ENCODE data around the gene SLC35F4. TPM values are rescaled to one million over a fixed set of nuclear protein-coding genes. Genes with fewer than 3 reads are reported as not detected.

SLC35F4 gene
- total and polyA plus RNA-seq, 5 donors from 2014 or later, result not detected

- Histone ChIP-seq H3K4me1 (ENCODE audit: control insufficient read depth, insufficient read depth, low read length, poor library complexity, severe bottlenecking) (no peaks in the 10 kb centered on the region), H3K27me3 (ENCODE audit: control insufficient read depth, insufficient read depth, low read length) (no peaks in the 10 kb centered on the region), H3K27ac (ENCODE audit: insufficient read depth, low read length, poor library complexity, severe bottlenecking) (no peak overlapping the region), H3K4me3 (ENCODE audit: low read depth, low read length) (no peak overlapping the region), H3K9me3 (ENCODE audit: control insufficient read depth in 2 of 2, low read length in 2 of 2) (no peaks in the 10 kb centered on the region), H3K36me3 (ENCODE audit: control insufficient read depth, insufficient read depth, low read length) (no peaks in the 10 kb centered on the region)
- peaks cover 0 to 6% (median 0%) of the 10 kb centered on the region in 7 donors for H3K9me3 Mint-ChIP-seq
- H3K27me3 Mint-ChIP-seq, result no peaks in the 10 kb centered on the region
- ATAC-seq (ENCODE audit: low read depth in 2 of 2) (no peak), DNase-seq (no peak)
- no peak overlapping the region for H3K4me3 Mint-ChIP-seq
- no peaks in the 10 kb centered on the region for H3K36me3 Mint-ChIP-seq
- H3K27ac Mint-ChIP-seq, result no peak overlapping the region
- H3K4me1 Mint-ChIP-seq, result no peaks in the 10 kb centered on the region
Observed at GRCh38 chr14:57641776-57642175, 224.1 kb downstream of the SLC35F4 start.

GRCh38 chr14:57640036-57640435, 225.9 kb downstream of the SLC35F4 start:
- Histone ChIP-seq H3K27me3 (ENCODE audit: control insufficient read depth, insufficient read depth, low read length) (no peaks in the 10 kb centered on the region), H3K4me3 (ENCODE audit: low read depth, low read length) (no peak overlapping the region), H3K4me1 (ENCODE audit: control insufficient read depth, insufficient read depth, low read length, poor library complexity, severe bottlenecking) (no peaks in the 10 kb centered on the region), H3K9me3 (ENCODE audit: control insufficient read depth in 2 of 2, low read length in 2 of 2) (no peaks in the 10 kb centered on the region), H3K27ac (ENCODE audit: insufficient read depth, low read length, poor library complexity, severe bottlenecking) (no peak overlapping the region), H3K36me3 (ENCODE audit: control insufficient read depth, insufficient read depth, low read length) (no peaks in the 10 kb centered on the region)
- Mint-ChIP-seq H3K4me1 (no peaks in the 10 kb centered on the region), H3K4me3 (no peak overlapping the region), H3K27me3 (no peaks in the 10 kb centered on the region), H3K9me3 (no peaks in the 10 kb centered on the region), H3K36me3 (no peaks in the 10 kb centered on the region), H3K27ac (no peak overlapping the region)
- ATAC-seq (ENCODE audit: low read depth in 2 of 2) (no peak), DNase-seq (no peak)

GRCh38 chr14:57637901-57638300, 228.0 kb downstream of the SLC35F4 start:
- no peak overlapping the region for H3K4me3 Mint-ChIP-seq
- no peaks in the 10 kb centered on the region for H3K4me1 Mint-ChIP-seq
- DNase-seq (no peak), ATAC-seq (ENCODE audit: low read depth in 2 of 2) (no peak)
- Histone ChIP-seq H3K4me3 (ENCODE audit: low read depth, low read length) (no peak overlapping the region), H3K27me3 (ENCODE audit: control insufficient read depth, insufficient read depth, low read length) (no peaks in the 10 kb centered on the region), H3K36me3 (ENCODE audit: control insufficient read depth, insufficient read depth, low read length) (no peaks in the 10 kb centered on the region), H3K27ac (ENCODE audit: insufficient read depth, low read length, poor library complexity, severe bottlenecking) (no peak overlapping the region), H3K9me3 (ENCODE audit: control insufficient read depth in 2 of 2, low read length in 2 of 2) (no peaks in the 10 kb centered on the region), H3K4me1 (ENCODE audit: control insufficient read depth, insufficient read depth, low read length, poor library complexity, severe bottlenecking) (no peaks in the 10 kb centered on the region)
- H3K36me3 Mint-ChIP-seq, result no peaks in the 10 kb centered on the region
- peaks cover 0 to 8% (median 0%) of the 10 kb centered on the region in 7 donors for H3K9me3 Mint-ChIP-seq
- no peaks in the 10 kb centered on the region for H3K27me3 Mint-ChIP-seq
- no peak overlapping the region for H3K27ac Mint-ChIP-seq

GRCh38 chr14:57634335-57634734, 231.6 kb downstream of the SLC35F4 start:
- H3K4me3 ChIP-seq (ENCODE audit: low read depth, low read length), result no peak overlapping the region
- ATAC-seq (ENCODE audit: low read depth in 2 of 2) (no peak), DNase-seq (no peak)
- Mint-ChIP-seq H3K27ac (no peak overlapping the region), H3K4me1 (no peaks in the 10 kb centered on the region), H3K4me3 (no peak overlapping the region), H3K27me3 (no peaks in the 10 kb centered on the region), H3K9me3 (peaks cover 0 to 8% (median 2%) of the 10 kb centered on the region in 7 donors), H3K36me3 (no peaks in the 10 kb centered on the region)
- H3K27ac ChIP-seq (ENCODE audit: insufficient read depth, low read length, poor library complexity, severe bottlenecking), result no peak overlapping the region
- H3K27me3 ChIP-seq (ENCODE audit: control insufficient read depth, insufficient read depth, low read length), result no peaks in the 10 kb centered on the region
- no peaks in the 10 kb centered on the region for H3K9me3 ChIP-seq (ENCODE audit: control insufficient read depth in 2 of 2, low read length in 2 of 2)
- H3K36me3 ChIP-seq (ENCODE audit: control insufficient read depth, insufficient read depth, low read length), result no peaks in the 10 kb centered on the region
- no peaks in the 10 kb centered on the region for H3K4me1 ChIP-seq (ENCODE audit: control insufficient read depth, insufficient read depth, low read length, poor library complexity, severe bottlenecking)

- no peak overlapping the region for H3K4me3 Mint-ChIP-seq
- Histone ChIP-seq H3K27ac (ENCODE audit: insufficient read depth, low read length, poor library complexity, severe bottlenecking) (no peak overlapping the region), H3K9me3 (ENCODE audit: control insufficient read depth in 2 of 2, low read length in 2 of 2) (no peaks in the 10 kb centered on the region), H3K36me3 (ENCODE audit: control insufficient read depth, insufficient read depth, low read length) (no peaks in the 10 kb centered on the region), H3K27me3 (ENCODE audit: control insufficient read depth, insufficient read depth, low read length) (no peaks in the 10 kb centered on the region), H3K4me3 (ENCODE audit: low read depth, low read length) (no peak overlapping the region), H3K4me1 (ENCODE audit: control insufficient read depth, insufficient read depth, low read length, poor library complexity, severe bottlenecking) (no peaks in the 10 kb centered on the region)
- H3K27ac Mint-ChIP-seq, result no peak overlapping the region
- peaks cover 0 to 8% (median 2%) of the 10 kb centered on the region in 7 donors for H3K9me3 Mint-ChIP-seq
- ATAC-seq (ENCODE audit: low read depth in 2 of 2), result no peak
- no peaks in the 10 kb centered on the region for H3K27me3 Mint-ChIP-seq
- no peaks in the 10 kb centered on the region for H3K4me1 Mint-ChIP-seq
- H3K36me3 Mint-ChIP-seq, result no peaks in the 10 kb centered on the region
- no peak for DNase-seq
Observed at GRCh38 chr14:57632649-57633048, 233.2 kb downstream of the SLC35F4 start.

- H3K4me3 ChIP-seq (ENCODE audit: low read depth, low read length), result no peak overlapping the region
Observed at GRCh38 chr14:57617510-57617909, 248.4 kb downstream of the SLC35F4 start.

GRCh38 chr14:57612946-57613345, 252.9 kb downstream of the SLC35F4 start:
- no peaks in the 10 kb centered on the region for H3K36me3 Mint-ChIP-seq
- H3K9me3 Mint-ChIP-seq, result peaks cover 0 to 3% (median 1%) of the 10 kb centered on the region in 7 donors
- no peak for ATAC-seq (ENCODE audit: low read depth in 2 of 2)
- H3K4me1 Mint-ChIP-seq, result no peaks in the 10 kb centered on the region
- no peaks in the 10 kb centered on the region for H3K4me1 ChIP-seq (ENCODE audit: control insufficient read depth, insufficient read depth, low read length, poor library complexity, severe bottlenecking)
- no peak overlapping the region for H3K4me3 ChIP-seq (ENCODE audit: low read depth, low read length)
- H3K27ac Mint-ChIP-seq, result no peak overlapping the region
- no peak for DNase-seq
- peaks cover 6% of the 10 kb centered on the region for H3K27me3 Mint-ChIP-seq
- H3K4me3 Mint-ChIP-seq, result no peak overlapping the region
- peaks cover 0 to 2% of the 10 kb centered on the region in 2 experiments for H3K9me3 ChIP-seq (ENCODE audit: control insufficient read depth in 2 of 2, low read length in 2 of 2)
- no peaks in the 10 kb centered on the region for H3K36me3 ChIP-seq (ENCODE audit: control insufficient read depth, insufficient read depth, low read length)
- H3K27me3 ChIP-seq (ENCODE audit: control insufficient read depth, insufficient read depth, low read length), result no peaks in the 10 kb centered on the region
- H3K27ac ChIP-seq (ENCODE audit: insufficient read depth, low read length, poor library complexity, severe bottlenecking), result no peak overlapping the region

More at GRCh38 chr14:57617510-57617909, 248.4 kb downstream of the SLC35F4 start:
- no peaks in the 10 kb centered on the region for H3K27me3 ChIP-seq (ENCODE audit: control insufficient read depth, insufficient read depth, low read length)
- H3K27me3 Mint-ChIP-seq, result peaks cover 6% of the 10 kb centered on the region
- H3K9me3 Mint-ChIP-seq, result peaks cover 3 to 10% (median 7%) of the 10 kb centered on the region in 7 donors
- ATAC-seq (ENCODE audit: low read depth in 2 of 2), result no peak
- no peak overlapping the region for H3K4me3 Mint-ChIP-seq
- no peaks in the 10 kb centered on the region for H3K36me3 Mint-ChIP-seq
- no peaks in the 10 kb centered on the region for H3K36me3 ChIP-seq (ENCODE audit: control insufficient read depth, insufficient read depth, low read length)
- no peak for DNase-seq
- no peaks in the 10 kb centered on the region for H3K4me1 Mint-ChIP-seq
- no peak overlapping the region for H3K27ac ChIP-seq (ENCODE audit: insufficient read depth, low read length, poor library complexity, severe bottlenecking)
- no peak overlapping the region for H3K27ac Mint-ChIP-seq
- H3K4me1 ChIP-seq (ENCODE audit: control insufficient read depth, insufficient read depth, low read length, poor library complexity, severe bottlenecking), result no peaks in the 10 kb centered on the region
- H3K9me3 ChIP-seq (ENCODE audit: control insufficient read depth in 2 of 2, low read length in 2 of 2), result peaks cover 0 to 2% of the 10 kb centered on the region in 2 experiments

- Histone ChIP-seq H3K27ac (ENCODE audit: insufficient read depth, low read length, poor library complexity, severe bottlenecking) (no peak overlapping the region), H3K4me3 (ENCODE audit: low read depth, low read length) (no peak overlapping the region), H3K4me1 (ENCODE audit: control insufficient read depth, insufficient read depth, low read length, poor library complexity, severe bottlenecking) (no peaks in the 10 kb centered on the region), H3K9me3 (ENCODE audit: control insufficient read depth in 2 of 2, low read length in 2 of 2) (no peaks in the 10 kb centered on the region), H3K27me3 (ENCODE audit: control insufficient read depth, insufficient read depth, low read length) (no peaks in the 10 kb centered on the region), H3K36me3 (ENCODE audit: control insufficient read depth, insufficient read depth, low read length) (no peaks in the 10 kb centered on the region)
- Mint-ChIP-seq H3K36me3 (no peaks in the 10 kb centered on the region), H3K4me1 (no peaks in the 10 kb centered on the region), H3K27me3 (peaks cover 6% of the 10 kb centered on the region), H3K4me3 (no peak overlapping the region), H3K9me3 (peaks cover 0 to 6% (median 3%) of the 10 kb centered on the region in 7 donors), H3K27ac (no peak overlapping the region)
- ATAC-seq (ENCODE audit: low read depth in 2 of 2) (no peak), DNase-seq (no peak)
Observed at GRCh38 chr14:57611555-57612075, 254.3 kb downstream of the SLC35F4 start.

All from CD4-positive, CD25-positive, alpha-beta regulatory T cell (primary cell).